ENCODE results near the gene TMEM79. TPM values are rescaled to one million over a fixed set of nuclear protein-coding genes. Genes with fewer than 3 reads are reported as not detected.

Gene TMEM79
- total and polyA plus RNA-seq, 2 donors (not counting 1 experiment from before 2014, with no cell fraction given), result 1.1 to 3.6 TPM

- H3K4me1 ChIP-seq (ENCODE audit: control insufficient read depth, extremely low read depth, insufficient read depth, low read length), result peaks cover 3% of the 10 kb centered on the region
- no peaks in the 10 kb centered on the region for H3K79me2 ChIP-seq (ENCODE audit: control insufficient read depth, insufficient read depth, low read length)
- no peak overlapping the region for H3K9ac ChIP-seq (ENCODE audit: insufficient read depth, low read length)
- H3K9me3 ChIP-seq (ENCODE audit: control insufficient read depth, insufficient read depth, low read depth, low read length), result no peaks in the 10 kb centered on the region
- no peak overlapping the region for H3K27ac ChIP-seq (ENCODE audit: insufficient read depth, low read length)
- peaks cover 10% of the 10 kb centered on the region for H3K27me3 ChIP-seq (ENCODE audit: control insufficient read depth, insufficient read depth, low read length)
- no peak overlapping the region for H3K4me2 ChIP-seq (ENCODE audit: extremely low read depth, insufficient read depth, low read length)
- no peak for DNase-seq (ENCODE audit: low read depth in 2 of 2)
- H3K4me3 ChIP-seq (replicated peaks in 1 of 4; ENCODE audit: control extremely low read depth in 1 of 4, insufficient read depth in 1 of 4, low read depth in 3 of 4, low read length in 4 of 4), result no peak overlapping the region
- no peaks in the 10 kb centered on the region for H4K20me1 ChIP-seq (ENCODE audit: control insufficient read depth, extremely low read depth, insufficient read depth, low read length)
- TF ChIP-seq, protein P1, sequence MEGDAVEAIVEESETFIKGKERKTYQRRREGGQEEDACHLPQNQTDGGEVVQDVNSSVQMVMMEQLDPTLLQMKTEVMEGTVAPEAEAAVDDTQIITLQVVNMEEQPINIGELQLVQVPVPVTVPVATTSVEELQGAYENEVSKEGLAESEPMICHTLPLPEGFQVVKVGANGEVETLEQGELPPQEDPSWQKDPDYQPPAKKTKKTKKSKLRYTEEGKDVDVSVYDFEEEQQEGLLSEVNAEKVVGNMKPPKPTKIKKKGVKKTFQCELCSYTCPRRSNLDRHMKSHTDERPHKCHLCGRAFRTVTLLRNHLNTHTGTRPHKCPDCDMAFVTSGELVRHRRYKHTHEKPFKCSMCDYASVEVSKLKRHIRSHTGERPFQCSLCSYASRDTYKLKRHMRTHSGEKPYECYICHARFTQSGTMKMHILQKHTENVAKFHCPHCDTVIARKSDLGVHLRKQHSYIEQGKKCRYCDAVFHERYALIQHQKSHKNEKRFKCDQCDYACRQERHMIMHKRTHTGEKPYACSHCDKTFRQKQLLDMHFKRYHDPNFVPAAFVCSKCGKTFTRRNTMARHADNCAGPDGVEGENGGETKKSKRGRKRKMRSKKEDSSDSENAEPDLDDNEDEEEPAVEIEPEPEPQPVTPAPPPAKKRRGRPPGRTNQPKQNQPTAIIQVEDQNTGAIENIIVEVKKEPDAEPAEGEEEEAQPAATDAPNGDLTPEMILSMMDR (conservative IDR thresholded peaks at IDR 0.05 in 1 of 2, IDR thresholded peaks at IDR 0.05 in 1 of 2; ENCODE audit: low read depth in 1 of 2, low read length in 2 of 2), result no peak
- no peak for TF ChIP-seq EZH2 (IDR thresholded peaks at IDR 0.05; ENCODE audit: low read length, missing control alignments)
- no peak overlapping the region for H2AFZ ChIP-seq (ENCODE audit: low read length)
- H3K36me3 ChIP-seq (ENCODE audit: control insufficient read depth, insufficient read depth, low read length), result peaks cover 13% of the 10 kb centered on the region
Measured at GRCh38 chr1:156248323-156248683, 35.8 kb upstream of the TMEM79 start.

DNA sequence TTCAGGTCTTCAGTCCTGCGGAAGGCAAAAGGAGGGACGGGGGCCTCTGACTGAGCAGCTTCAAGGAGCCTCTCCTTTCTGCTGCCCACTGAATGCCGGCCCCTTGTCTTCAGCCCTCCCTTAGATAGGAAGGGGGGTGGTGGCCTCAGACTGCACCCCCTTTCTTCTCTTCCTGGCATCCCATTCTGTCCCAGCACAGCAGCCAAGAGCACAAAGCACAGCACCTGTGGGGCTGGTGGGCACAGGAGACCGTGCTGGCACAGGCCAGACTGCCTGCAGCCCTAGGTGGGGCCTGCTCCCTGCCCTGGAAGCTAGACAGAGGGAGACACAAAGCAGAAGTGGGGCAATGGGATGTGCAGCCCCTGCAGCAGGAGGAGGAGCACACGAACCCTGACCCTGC, 34.5 kb upstream of the TMEM79 start:
- Histone ChIP-seq H3K4me3 (replicated peaks in 1 of 4; ENCODE audit: control extremely low read depth in 1 of 4, insufficient read depth in 1 of 4, low read depth in 3 of 4, low read length in 4 of 4) (no peak overlapping the region), H3K79me2 (ENCODE audit: control insufficient read depth, insufficient read depth, low read length) (no peaks in the 10 kb centered on the region), H3K36me3 (ENCODE audit: control insufficient read depth, insufficient read depth, low read length) (peaks cover 15% of the 10 kb centered on the region), H3K4me1 (ENCODE audit: control insufficient read depth, extremely low read depth, insufficient read depth, low read length) (peaks cover 3% of the 10 kb centered on the region), H2AFZ (ENCODE audit: low read length) (no peak overlapping the region), H3K9ac (ENCODE audit: insufficient read depth, low read length) (no peak overlapping the region), H4K20me1 (ENCODE audit: control insufficient read depth, extremely low read depth, insufficient read depth, low read length) (no peaks in the 10 kb centered on the region), H3K27ac (ENCODE audit: insufficient read depth, low read length) (no peak overlapping the region), H3K4me2 (ENCODE audit: extremely low read depth, insufficient read depth, low read length) (no peak overlapping the region), H3K9me3 (ENCODE audit: control insufficient read depth, insufficient read depth, low read depth, low read length) (no peaks in the 10 kb centered on the region), H3K27me3 (ENCODE audit: control insufficient read depth, insufficient read depth, low read length) (peaks cover 10% of the 10 kb centered on the region)
- TF ChIP-seq, protein P1 (conservative IDR thresholded peaks at IDR 0.05 in 1 of 2, IDR thresholded peaks at IDR 0.05 in 1 of 2; ENCODE audit: low read depth in 1 of 2, low read length in 2 of 2), result no peak
- no peak for TF ChIP-seq EZH2 (IDR thresholded peaks at IDR 0.05; ENCODE audit: low read length, missing control alignments)
- no peak for DNase-seq (ENCODE audit: low read depth in 2 of 2)

DNA sequence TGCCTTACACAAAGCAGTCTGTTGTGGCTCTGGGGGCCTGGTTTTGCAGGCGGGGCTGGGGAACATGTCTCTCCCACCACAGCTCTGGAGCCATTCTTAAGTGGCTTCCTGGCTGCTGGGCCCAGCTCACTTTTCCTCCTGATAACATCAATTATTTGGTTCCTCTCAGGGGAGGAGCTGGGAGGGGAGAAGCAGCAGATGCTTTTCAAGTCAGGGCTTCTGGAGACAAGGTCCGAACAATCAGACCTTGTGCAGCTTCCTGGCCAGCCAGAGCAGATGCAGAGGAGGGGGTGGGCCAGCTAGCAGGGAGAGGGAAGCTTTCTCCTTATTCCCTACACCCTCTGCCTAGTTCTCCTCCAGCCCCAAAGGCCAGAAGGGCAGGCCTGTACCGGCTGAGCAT, 32.6 kb upstream of the TMEM79 start:
- H3K27me3 ChIP-seq (ENCODE audit: control insufficient read depth, insufficient read depth, low read length), result no peaks in the 10 kb centered on the region
- H4K20me1 ChIP-seq (ENCODE audit: control insufficient read depth, extremely low read depth, insufficient read depth, low read length), result no peaks in the 10 kb centered on the region
- H3K4me1 ChIP-seq (ENCODE audit: control insufficient read depth, extremely low read depth, insufficient read depth, low read length), result no peaks in the 10 kb centered on the region

More for the DNA sequence above, 32.6 kb upstream of the TMEM79 start:
- Histone ChIP-seq H3K4me3 (replicated peaks in 1 of 4; ENCODE audit: control extremely low read depth in 1 of 4, insufficient read depth in 1 of 4, low read depth in 3 of 4, low read length in 4 of 4) (no peak overlapping the region), H3K4me2 (ENCODE audit: extremely low read depth, insufficient read depth, low read length) (no peak overlapping the region), H3K79me2 (ENCODE audit: control insufficient read depth, insufficient read depth, low read length) (no peaks in the 10 kb centered on the region), H3K9me3 (ENCODE audit: control insufficient read depth, insufficient read depth, low read depth, low read length) (no peaks in the 10 kb centered on the region), H3K9ac (ENCODE audit: insufficient read depth, low read length) (no peak overlapping the region), H3K36me3 (ENCODE audit: control insufficient read depth, insufficient read depth, low read length) (peaks cover 15% of the 10 kb centered on the region), H2AFZ (ENCODE audit: low read length) (no peak overlapping the region), H3K27ac (ENCODE audit: insufficient read depth, low read length) (no peak overlapping the region)
- DNase-seq (ENCODE audit: low read depth in 2 of 2), result no peak
- TF ChIP-seq, protein P1 (conservative IDR thresholded peaks at IDR 0.05 in 1 of 2, IDR thresholded peaks at IDR 0.05 in 1 of 2; ENCODE audit: low read depth in 1 of 2, low read length in 2 of 2), result no peak
- TF ChIP-seq EZH2 (IDR thresholded peaks at IDR 0.05; ENCODE audit: low read length, missing control alignments), result no peak

Measured in fibroblast of lung (primary cell).